ENCODE data around the gene GPHN. TPM values are rescaled to one million over a fixed set of nuclear protein-coding genes. Genes with fewer than 3 reads are reported as not detected.
A peak's percentile ranks its signal among the peaks of the same experiment; 100 is the strongest.

GPHN gene
- total RNA-seq (2021; fragmentation: NEBNext Ultra II Directional; extraction: Animal tissue kit (Norgen Biotek cat#: 25700)) (16.0 and 20.8 TPM in 2 replicates), polyA plus RNA-seq (2011; rRNA removed) (4.7 and 6.0 TPM in 2 replicates), polyA minus RNA-seq (2011; rRNA and poly(A)+ RNA removed) (27.6 and 30.3 TPM in 2 replicates)
- 7.6 TPM for polyA plus RNA-seq (2011; cell fraction: cytosol; rRNA removed)
- polyA plus RNA-seq (2011; cell fraction: nucleus; rRNA removed) = 12.1 TPM
- polyA plus RNA-seq (2012, experiment 1 of 2) = 8.3 to 16.3 TPM (median 14.8 TPM) in 4 replicates
- 4.5 TPM for polyA plus RNA-seq (2012, experiment 2 of 2)
- polyA plus RNA-seq (2013, experiment 1 of 2) = 14.0 TPM
- 11.1 TPM for polyA plus RNA-seq (2013, experiment 2 of 2)
- polyA minus RNA-seq (2011; cell fraction: cytosol; rRNA and poly(A)+ RNA removed) = 12.2 TPM
- 87.3 TPM for polyA minus RNA-seq (2011; cell fraction: nucleus; rRNA and poly(A)+ RNA removed)
- long read RNA-seq, experiment 1, full-length matches to known transcripts = 2 of 12 reads
- long read RNA-seq, experiment 1, partial matches to known transcripts = 5 of 12 reads
- long read RNA-seq, experiment 1, other reads (novel, unspliced or antisense) = 5 of 12 reads
- long read RNA-seq, experiment 2, partial matches to known transcripts = 3 of 11 reads
- long read RNA-seq, experiment 2, other reads (novel, unspliced or antisense) = 8 of 11 reads

DNA sequence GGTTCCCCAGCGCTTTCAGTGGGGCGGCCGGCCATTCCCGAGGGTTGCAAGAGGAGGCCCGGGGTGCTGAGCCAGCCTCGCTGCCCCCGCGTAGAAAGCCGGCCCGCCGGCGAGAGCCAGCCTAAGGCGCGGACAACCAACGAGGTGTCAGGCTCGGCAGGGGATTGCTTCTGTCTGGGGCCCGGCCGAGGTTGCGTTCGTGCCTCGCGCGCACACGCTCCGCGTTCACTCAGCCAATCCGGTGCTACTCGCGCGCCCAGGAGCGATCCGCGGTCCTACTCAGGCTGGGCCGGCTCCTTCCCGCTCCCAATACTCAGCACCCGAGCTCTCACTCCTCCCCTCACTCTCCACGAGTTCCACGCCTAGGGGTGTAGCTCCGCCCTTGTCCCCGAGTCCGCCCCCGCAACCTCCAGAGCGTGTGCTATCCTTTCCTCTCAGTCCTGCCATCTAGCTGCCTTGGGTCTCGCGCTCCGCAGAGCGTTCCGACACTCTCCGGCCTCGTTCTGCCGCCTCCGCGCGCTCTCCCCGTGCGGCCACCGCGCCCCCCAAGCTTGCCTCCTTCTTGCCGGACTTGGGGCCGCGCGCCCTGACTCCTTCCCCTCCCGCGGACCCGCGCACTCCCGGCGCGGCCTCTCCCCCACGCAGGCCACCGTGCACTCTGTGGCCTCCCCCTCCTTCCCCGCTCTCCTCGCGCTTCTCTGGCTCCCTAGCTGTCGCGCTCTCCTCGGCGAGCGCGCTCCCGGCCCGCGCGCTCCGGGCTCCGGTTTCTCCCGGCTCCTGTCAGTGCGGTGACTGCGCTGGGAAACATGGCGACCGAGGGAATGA lies at the start of gene GPHN:
TSS of gene GPHN (plus strand) at position 426 of the 825 bp plus-strand sequence.
- CTCF ChIA-PET (ENCODE audit: partially characterized antibody) = interaction anchor here (1.0 to 1.2 kb wide), 4 partner anchors 13 to 852 kb away, joined by 3 to 5 read pairs (median 4); partner anchors contain the start of gene ATP6V1D
- 2% methylated on average over 64 of the region's 91 CpGs; no CpG with 5 or more reads in 1 of the 2 experiments for WGBS, 2 experiments (ENCODE audit: extremely low coverage in 1 of 2, insufficient coverage in 1 of 2, insufficient read length in 1 of 2, insufficient replicate concordance in 2 of 2, low coverage in 1 of 2, low lambda C conversion rate in 2 of 2, missing lambda C conversion rate in 1 of 2)
- POLR2A ChIA-PET (ENCODE audit: partially characterized antibody) = interaction anchor here (0.9 to 1.5 kb wide), 4 partner anchors 10 to 55 kb away, joined by 3 to 4 read pairs (median 3); no protein-coding TSS in a partner anchor
- peak within 1 kb of the TSS; percentile 85 to 87 for H3K4me2 ChIP-seq (ENCODE audit: insufficient read depth in 1 of 2, low read depth in 2 of 2, low read length in 2 of 2)
- peak; percentile 88 to 90 for DNase-seq (ENCODE audit: low read depth in 1 of 2, low spot score in 2 of 2)
- peak within 1 kb of the TSS; percentile 70 for H3K56ac ChIP-seq (replicated peaks; ENCODE audit: insufficient read length, low read depth, low read length)
- no peaks in the 10 kb centered on the region for H3K9me3 ChIP-seq (ENCODE audit: insufficient read depth in 2 of 2, low read depth in 1 of 2, low read length in 1 of 2)
- H4K91ac ChIP-seq (replicated peaks; ENCODE audit: insufficient read length, low read length) = peak within 1 kb of the TSS; percentile 81
- H4K8ac ChIP-seq (ENCODE audit: extremely low read depth, insufficient read depth, low read length) = peak within 1 kb of the TSS; percentile 90
- H2BK20ac ChIP-seq (ENCODE audit: low read length) = no peak within 1 kb of the TSS
- peak within 1 kb of the TSS; percentile 65; the same call in 1 of the 2 replicates for H3K27ac ChIP-seq (ENCODE audit: low read depth, low read length)
- H2BK12ac ChIP-seq (ENCODE audit: low read depth, low read length) = 0 out of 2 replicates have a peak within 1 kb of the TSS, but pooled peaks have one; percentile 23
- peak within 1 kb of the TSS; percentile 99 for H2AFZ ChIP-seq (ENCODE audit: low read length)
- no peaks in the 10 kb centered on the region for H3K36me3 ChIP-seq (ENCODE audit: control insufficient read depth in 2 of 4, insufficient read depth in 4 of 4, low read length in 3 of 4)
- peak within 1 kb of the TSS; percentile 63 to 84 (median 78) for H3K9ac ChIP-seq (replicated peaks in 1 of 4; ENCODE audit: extremely low read depth in 1 of 4, low read depth in 3 of 4, low read length in 3 of 4)
- FAIRE-seq = no peak
- peak within 1 kb of the TSS; percentile 21 for H2BK120ac ChIP-seq (replicated peaks; ENCODE audit: low read depth, low read length)
- no peak within 1 kb of the TSS for H3K23ac ChIP-seq (ENCODE audit: insufficient read length)
- H3K23me2 ChIP-seq (ENCODE audit: low read depth, low read length) = peaks cover 13% of the 10 kb centered on the region
- peak within 1 kb of the TSS; percentile 89 for H2BK5ac ChIP-seq (ENCODE audit: low read depth, low read length)
- peaks cover 0 to 3% (median 0%) of the 10 kb centered on the region in 4 experiments; a peak in 2 of 7 replicates for H3K4me1 ChIP-seq (replicated peaks in 1 of 4; ENCODE audit: control insufficient read depth in 3 of 4, insufficient read depth in 4 of 4, low read length in 3 of 4)
- peak within 1 kb of the TSS; percentile 79 for H4K5ac ChIP-seq (ENCODE audit: insufficient read length, low read depth, low read length)
- peak within 1 kb of the TSS; percentile 92 for H3K18ac ChIP-seq (ENCODE audit: extremely low read depth, low read length)
- peak within 1 kb of the TSS; percentile 95 for H3K4ac ChIP-seq (replicated peaks; ENCODE audit: insufficient read length, low read depth, low read length)
- peak within 1 kb of the TSS; percentile 82 to 96 (median 91) for H3K4me3 ChIP-seq (ENCODE audit: extremely low read depth in 1 of 4, insufficient read depth in 2 of 4, low read depth in 3 of 4, low read length in 4 of 4)
- H3K79me2 ChIP-seq (ENCODE audit: control insufficient read depth in 1 of 2, insufficient read depth in 2 of 2, low read length in 2 of 2) = peaks cover 0 to 38% of the 10 kb centered on the region in 2 experiments
- H3K79me1 ChIP-seq (ENCODE audit: low read depth, low read length) = no peaks in the 10 kb centered on the region
- peaks cover 0 to 11% (median 5%) of the 10 kb centered on the region in 4 experiments; a peak in 4 of 7 replicates for H3K27me3 ChIP-seq (replicated peaks in 1 of 4; ENCODE audit: control insufficient read depth in 3 of 4, extremely low read depth in 1 of 4, insufficient read depth in 3 of 4, low read length in 3 of 4)
- H2AK5ac ChIP-seq (ENCODE audit: low read depth, low read length) = no peak within 1 kb of the TSS
- peaks cover 3 to 4% of the 10 kb centered on the region in 2 experiments for H4K20me1 ChIP-seq (replicated peaks in 1 of 2; ENCODE audit: control insufficient read depth in 1 of 2, insufficient read depth in 2 of 2, low read length in 2 of 2)
- H3K14ac ChIP-seq (ENCODE audit: insufficient read length) = peak within 1 kb of the TSS; percentile 49
- H2BK15ac ChIP-seq (ENCODE audit: low read length) = no peak within 1 kb of the TSS
- TF ChIP-seq SRF (IDR thresholded peaks at IDR 0.05; ENCODE audit: low read depth, low read length) (peak; percentile 88), CEBPB (IDR thresholded peaks at IDR 0.05; ENCODE audit: low read depth, low read length) (no peak), POLR2AphosphoS5 (IDR thresholded peaks at IDR 0.05; ENCODE audit: low read depth, low read length) (peak; percentile 82), CBX5 (IDR thresholded peaks at IDR 0.05; ENCODE audit: low read depth, low read length) (no peak), ASH2L (IDR thresholded peaks at IDR 0.05; ENCODE audit: low read length) (peak; percentile 98), RBBP5 (IDR thresholded peaks at IDR 0.05; ENCODE audit: borderline replicate concordance, low read depth, low read length) (peak; percentile 99), JUND (IDR thresholded peaks at IDR 0.05; ENCODE audit: low read length) (no peak; the same call in 1 of the 2 replicates), PHF8 (conservative IDR thresholded peaks at IDR 0.05; ENCODE audit: low read depth, low read length) (peak; percentile 7), CHD2 (IDR thresholded peaks at IDR 0.05; ENCODE audit: low read length) (peak; percentile 68)

All from H1 (cell line).